A204.1 (cell line): Measurements from ENCODE around the gene CYBB.

Experiments used
- FAIRE-seq: peaks from 2 replicates; lab custom pipeline; 2012; peaks lifted over from hg19 to GRCh38; lab: Jason Lieb, UNC

The CYBB gene

GRCh38 chrX:37846141-37846540 lies 66.3 kb downstream of the CYBB start:
- no peak for FAIRE-seq

- FAIRE-seq: no peak
Measured at GRCh38 chrX:37846558-37846933, 66.7 kb downstream of the CYBB start.

GRCh38 chrX:37846934-37847732 lies 67.3 kb downstream of the CYBB start, which contains the start of gene DYNLT3:
DYNLT3 (minus strand) TSS chrX:37847571; CDS start chrX:37847510, 61 bp downstream.
- FAIRE-seq: peak; percentile 73

GRCh38 chrX:37847733-37848197 lies 67.9 kb downstream of the CYBB start:
- no peak for FAIRE-seq

- FAIRE-seq: no peak
Measured at GRCh38 chrX:37854148-37854547, 74.3 kb downstream of the CYBB start.

- no peak for FAIRE-seq
Measured at GRCh38 chrX:37854748-37855147, 74.9 kb downstream of the CYBB start.

GRCh38 chrX:37860721-37861120 lies 80.9 kb downstream of the CYBB start:
- no peak for FAIRE-seq

- no peak for FAIRE-seq
Measured at GRCh38 chrX:37862851-37863250, 83.0 kb downstream of the CYBB start.
